Measurements from ENCODE around the gene TEAD1.
A peak's percentile ranks its signal among the peaks of the same experiment; 100 is the strongest.

The TEAD1 gene

DNA sequence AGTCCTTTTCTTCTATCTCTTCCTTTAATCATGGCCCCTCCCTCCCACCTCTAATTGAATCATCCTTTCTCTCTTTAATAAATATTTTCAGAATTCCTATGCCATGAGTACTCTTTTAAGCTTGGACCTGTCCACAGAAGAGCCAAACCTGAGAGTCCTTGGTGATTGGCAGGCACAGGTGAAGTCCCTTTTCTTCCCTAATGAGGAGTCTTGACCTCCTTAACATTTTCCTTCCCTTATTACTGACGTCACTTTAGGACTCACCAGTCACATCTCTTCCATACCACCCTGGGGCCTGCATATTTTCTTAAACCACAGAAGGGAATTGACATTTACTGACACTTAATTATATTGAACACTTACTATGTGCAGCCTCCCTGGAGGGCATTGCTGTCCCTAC is 293.9 kb downstream of the TEAD1 start:
- TF ChIP-seq, protein P1, sequence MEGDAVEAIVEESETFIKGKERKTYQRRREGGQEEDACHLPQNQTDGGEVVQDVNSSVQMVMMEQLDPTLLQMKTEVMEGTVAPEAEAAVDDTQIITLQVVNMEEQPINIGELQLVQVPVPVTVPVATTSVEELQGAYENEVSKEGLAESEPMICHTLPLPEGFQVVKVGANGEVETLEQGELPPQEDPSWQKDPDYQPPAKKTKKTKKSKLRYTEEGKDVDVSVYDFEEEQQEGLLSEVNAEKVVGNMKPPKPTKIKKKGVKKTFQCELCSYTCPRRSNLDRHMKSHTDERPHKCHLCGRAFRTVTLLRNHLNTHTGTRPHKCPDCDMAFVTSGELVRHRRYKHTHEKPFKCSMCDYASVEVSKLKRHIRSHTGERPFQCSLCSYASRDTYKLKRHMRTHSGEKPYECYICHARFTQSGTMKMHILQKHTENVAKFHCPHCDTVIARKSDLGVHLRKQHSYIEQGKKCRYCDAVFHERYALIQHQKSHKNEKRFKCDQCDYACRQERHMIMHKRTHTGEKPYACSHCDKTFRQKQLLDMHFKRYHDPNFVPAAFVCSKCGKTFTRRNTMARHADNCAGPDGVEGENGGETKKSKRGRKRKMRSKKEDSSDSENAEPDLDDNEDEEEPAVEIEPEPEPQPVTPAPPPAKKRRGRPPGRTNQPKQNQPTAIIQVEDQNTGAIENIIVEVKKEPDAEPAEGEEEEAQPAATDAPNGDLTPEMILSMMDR (IDR thresholded peaks at IDR 0.05; ENCODE audit: low read depth, low read length): no peak
- no peak overlapping the region for H3K4me3 ChIP-seq (replicated peaks in 1 of 2; ENCODE audit: low read depth in 2 of 2, low read length in 2 of 2)
- no peak for DNase-seq (ENCODE audit: low read depth in 2 of 2)

DNA sequence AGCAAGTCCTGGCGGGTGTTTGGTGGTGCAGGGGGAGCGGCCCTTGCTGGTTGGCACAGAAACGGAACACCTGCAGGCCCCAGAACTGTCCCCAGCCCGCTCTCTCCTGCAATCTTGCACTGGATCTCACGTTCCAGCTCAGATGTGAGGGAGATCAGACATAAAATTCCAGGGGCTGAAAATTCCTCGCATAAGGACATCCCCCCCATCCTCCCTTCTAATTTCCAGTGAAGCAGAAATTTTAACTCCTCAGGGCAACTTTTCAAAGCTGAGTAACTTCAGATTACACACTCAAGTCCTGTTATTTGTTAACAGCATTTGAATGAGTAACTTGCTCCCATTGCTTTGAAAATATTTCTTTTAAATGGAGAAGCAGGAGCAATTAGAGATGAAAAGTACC is 294.6 kb downstream of the TEAD1 start:
- DNase-seq (ENCODE audit: low read depth in 2 of 2): no peak
- no peak overlapping the region for H3K4me3 ChIP-seq (replicated peaks in 1 of 2; ENCODE audit: low read depth in 2 of 2, low read length in 2 of 2)
- TF ChIP-seq, protein P1 (IDR thresholded peaks at IDR 0.05; ENCODE audit: low read depth, low read length): no peak

DNA sequence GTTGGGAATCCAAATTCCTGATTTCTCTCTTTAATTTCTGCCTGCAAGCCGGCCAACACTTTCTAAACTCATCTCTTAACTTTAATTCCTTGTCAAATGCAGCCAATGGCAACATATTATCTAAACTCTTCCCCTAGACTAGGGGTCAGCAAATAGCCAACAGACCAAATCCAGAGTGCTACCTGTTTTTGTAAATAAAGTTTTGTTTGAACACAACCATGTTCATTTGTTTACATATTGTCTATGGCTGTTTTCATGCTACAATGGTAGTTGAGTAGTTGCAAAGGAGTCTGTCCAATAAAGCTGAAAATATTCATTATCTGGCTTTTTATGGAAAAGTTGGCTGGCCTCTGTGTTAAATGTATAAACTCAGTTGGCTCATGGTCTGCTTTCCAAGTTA is 297.7 kb downstream of the TEAD1 start:
- TF ChIP-seq, protein P1 (IDR thresholded peaks at IDR 0.05; ENCODE audit: low read depth, low read length): no peak
- no peak overlapping the region for H3K4me3 ChIP-seq (replicated peaks in 1 of 2; ENCODE audit: low read depth in 2 of 2, low read length in 2 of 2)
- no peak for DNase-seq (ENCODE audit: low read depth in 2 of 2)

DNA sequence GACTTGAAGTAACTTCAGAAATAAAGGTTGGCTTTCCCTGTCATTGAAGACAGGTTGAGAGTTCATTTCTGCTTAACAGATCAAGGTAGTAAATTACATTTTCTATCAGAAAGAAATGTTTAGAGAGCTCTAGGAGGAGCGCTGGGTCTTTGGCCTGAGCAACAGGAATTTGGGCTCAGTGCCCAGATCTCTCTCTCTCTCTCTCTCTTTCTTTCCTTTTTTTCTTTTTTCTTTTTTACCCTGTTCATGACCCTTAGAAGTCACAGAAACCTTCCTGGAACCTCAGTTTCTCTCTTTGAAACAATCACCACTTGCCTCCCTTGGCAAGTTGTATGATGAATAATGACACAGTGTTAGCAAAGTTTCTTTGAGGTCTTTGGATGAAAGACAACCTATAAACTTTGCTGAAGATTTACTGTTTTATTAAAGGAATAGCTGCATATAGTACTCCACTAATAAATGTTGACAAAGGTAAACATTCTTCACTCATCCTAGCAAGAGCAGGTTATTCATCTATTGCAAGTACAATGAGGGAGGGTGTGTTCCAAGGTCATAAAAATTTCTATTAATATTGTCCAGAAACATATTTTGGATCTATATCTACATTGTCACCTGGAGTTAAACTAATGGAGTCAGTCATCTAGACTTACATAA is 299.4 kb downstream of the TEAD1 start:
- no peak overlapping the region for H3K4me3 ChIP-seq (replicated peaks in 1 of 2; ENCODE audit: low read depth in 2 of 2, low read length in 2 of 2)
- TF ChIP-seq, protein P1 (IDR thresholded peaks at IDR 0.05; ENCODE audit: low read depth, low read length): no peak
- DNase-seq (ENCODE audit: low read depth in 2 of 2): peak in 1 of 2 donors; percentile 28

DNA sequence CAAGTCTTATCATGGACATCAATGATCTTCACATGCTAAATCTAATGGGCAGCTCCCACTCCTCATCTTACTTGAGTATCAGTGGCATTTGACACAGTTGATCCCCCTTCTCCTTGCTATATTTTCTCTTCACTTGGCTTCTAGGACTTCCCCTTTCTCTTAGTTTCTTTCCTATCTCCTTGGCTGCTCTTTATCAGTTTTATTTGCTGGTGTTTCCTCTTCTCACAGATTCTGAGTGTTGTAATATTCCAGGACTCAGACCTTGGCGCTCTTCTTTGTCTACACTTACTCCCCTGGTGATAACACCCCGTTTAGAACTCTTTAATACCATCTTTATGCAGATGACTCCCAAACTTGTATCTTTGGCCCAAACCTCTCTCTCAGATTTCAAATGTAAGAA is 301.0 kb downstream of the TEAD1 start:
- TF ChIP-seq, protein P1 (IDR thresholded peaks at IDR 0.05; ENCODE audit: low read depth, low read length): no peak
- no peak overlapping the region for H3K4me3 ChIP-seq (replicated peaks in 1 of 2; ENCODE audit: low read depth in 2 of 2, low read length in 2 of 2)
- peak in 1 of 2 donors; percentile 3 for DNase-seq (ENCODE audit: low read depth in 2 of 2)

DNA sequence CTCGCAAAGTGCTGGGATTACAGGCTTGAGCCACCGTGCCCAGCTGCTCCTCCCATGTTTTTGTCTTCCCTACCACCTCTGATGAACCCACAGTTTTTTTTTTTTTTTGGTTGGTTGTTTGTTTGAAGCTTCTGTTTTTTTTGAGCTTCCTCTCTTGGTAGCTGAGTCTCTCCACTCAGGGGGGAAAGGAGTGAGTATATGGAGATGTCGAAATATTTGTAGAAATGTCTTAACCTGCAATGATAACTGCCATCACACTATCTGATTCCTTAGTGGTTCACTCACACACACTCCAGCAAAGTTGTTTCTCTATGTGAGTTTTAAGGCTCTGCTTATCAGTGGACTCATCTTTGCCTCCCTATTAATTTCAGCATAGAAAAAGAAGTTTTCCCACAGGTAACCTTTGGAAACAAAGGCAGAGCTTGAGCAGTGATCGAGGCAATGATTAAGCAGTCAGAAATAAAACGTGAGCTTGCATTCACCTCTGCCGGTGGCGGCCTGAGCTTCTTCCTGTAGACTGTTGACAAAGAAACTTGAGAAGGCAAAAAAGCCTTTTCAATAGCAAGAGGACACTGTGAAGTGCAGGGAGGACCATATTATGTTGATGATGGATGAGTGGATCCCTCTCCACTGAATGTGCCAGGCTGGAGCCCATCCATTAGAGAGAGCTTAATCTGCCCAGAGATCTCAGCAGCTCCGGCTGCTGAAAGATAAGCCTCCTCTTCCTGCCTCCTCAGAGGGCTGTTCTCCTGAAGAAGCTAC is 305.9 kb downstream of the TEAD1 start:
- DNase-seq (ENCODE audit: low read depth in 2 of 2): no peak
- TF ChIP-seq, protein P1 (IDR thresholded peaks at IDR 0.05; ENCODE audit: low read depth, low read length): no peak

More for the DNA sequence above, 305.9 kb downstream of the TEAD1 start:
- H3K4me3 ChIP-seq (replicated peaks in 1 of 2; ENCODE audit: low read depth in 2 of 2, low read length in 2 of 2): no peak overlapping the region

Measured in cardiac fibroblast (primary cell).